ENCODE results near the gene HOXD4.

Gene HOXD4

DNA sequence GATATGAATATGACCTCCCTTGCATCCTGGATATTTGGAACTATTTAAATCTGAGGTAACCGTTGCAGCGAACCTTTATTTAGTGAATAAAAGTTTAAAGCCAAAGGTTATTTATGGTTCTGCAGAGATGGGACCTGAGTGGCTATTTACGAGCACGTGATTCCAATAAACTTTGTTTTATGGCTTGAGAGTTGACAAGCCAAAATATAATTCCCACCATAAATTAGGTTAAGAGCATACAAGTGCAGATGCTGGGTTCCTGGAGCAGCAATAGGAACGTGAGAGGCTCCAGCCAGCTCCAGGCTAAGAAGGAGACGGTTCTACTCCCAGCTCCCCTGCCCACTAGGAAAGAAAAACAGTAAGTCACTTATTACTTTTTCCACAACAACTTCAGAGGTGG, 5.2 kb upstream of the HOXD4 start:
- Histone ChIP-seq H3K27me3 (ENCODE audit: control insufficient read depth, insufficient read depth, low read length) (peaks cover 2% of the 10 kb centered on the region), H3K4me1 (ENCODE audit: control insufficient read depth, insufficient read depth, low read length) (no peaks in the 10 kb centered on the region), H3K9ac (ENCODE audit: low read length) (no peak overlapping the region), H3K27ac (ENCODE audit: low read depth, low read length) (no peak overlapping the region), H3K36me3 (ENCODE audit: control insufficient read depth, insufficient read depth, low read length) (no peaks in the 10 kb centered on the region), H3K4me3 (ENCODE audit: low read length) (no peak overlapping the region)

- H3K27me3 ChIP-seq (ENCODE audit: control insufficient read depth, insufficient read depth, low read length): peaks cover 2% of the 10 kb centered on the region
- no peak overlapping the region for H3K9ac ChIP-seq (ENCODE audit: low read length)
Measured at GRCh38 chr2:176146645-176147044, 4.7 kb upstream of the HOXD4 start.

GRCh38 chr2:176147210-176147799, 4.0 kb upstream of the HOXD4 start:
- Histone ChIP-seq H3K4me3 (ENCODE audit: low read length) (no peak overlapping the region), H3K4me1 (ENCODE audit: control insufficient read depth, insufficient read depth, low read length) (no peaks in the 10 kb centered on the region), H3K27me3 (ENCODE audit: control insufficient read depth, insufficient read depth, low read length) (peaks cover 2% of the 10 kb centered on the region), H3K36me3 (ENCODE audit: control insufficient read depth, insufficient read depth, low read length) (no peaks in the 10 kb centered on the region), H3K27ac (ENCODE audit: low read depth, low read length) (no peak overlapping the region), H3K9ac (ENCODE audit: low read length) (no peak overlapping the region)

More at GRCh38 chr2:176146645-176147044, 4.7 kb upstream of the HOXD4 start:
- H3K36me3 ChIP-seq (ENCODE audit: control insufficient read depth, insufficient read depth, low read length): no peaks in the 10 kb centered on the region
- H3K4me3 ChIP-seq (ENCODE audit: low read length): no peak overlapping the region
- H3K4me1 ChIP-seq (ENCODE audit: control insufficient read depth, insufficient read depth, low read length): no peaks in the 10 kb centered on the region
- no peak overlapping the region for H3K27ac ChIP-seq (ENCODE audit: low read depth, low read length)

DNA sequence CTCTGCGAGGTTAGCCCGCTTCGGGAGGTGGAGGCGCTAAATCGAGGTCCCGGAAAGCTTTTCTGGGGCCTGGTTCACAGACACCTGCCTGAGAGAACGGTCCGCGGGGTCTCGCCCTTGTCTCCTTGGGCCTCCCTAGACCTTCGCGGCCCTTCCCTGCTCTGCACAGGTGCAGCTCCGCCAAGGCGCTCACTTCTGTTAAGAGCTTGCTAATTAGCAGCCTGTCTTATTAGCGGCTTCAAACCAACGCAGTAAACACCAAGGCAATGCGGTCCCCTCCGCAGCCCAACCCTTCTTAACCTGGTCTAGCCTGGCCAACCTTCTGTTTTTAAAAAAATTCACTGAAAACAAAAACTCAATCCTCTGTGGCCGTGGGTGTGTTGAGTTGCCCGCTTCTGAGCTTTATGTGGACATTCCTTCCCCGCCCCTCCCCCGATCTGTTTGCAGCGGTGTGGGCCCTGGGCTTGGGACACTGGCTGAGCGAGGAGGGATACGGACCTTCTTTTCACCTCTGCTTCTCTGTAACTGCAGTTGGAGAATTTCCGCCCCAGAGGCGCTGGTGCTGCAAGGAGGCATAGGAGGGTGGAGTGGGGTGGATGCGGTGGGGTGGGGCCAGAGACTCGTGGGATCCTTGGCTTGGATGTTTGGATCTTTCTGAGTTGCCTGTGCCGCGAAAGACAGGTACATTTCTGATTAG, 3.4 kb upstream of the HOXD4 start:
- H3K27me3 ChIP-seq (ENCODE audit: control insufficient read depth, insufficient read depth, low read length): peaks cover 7% of the 10 kb centered on the region
- peaks cover 3% of the 10 kb centered on the region for H3K36me3 ChIP-seq (ENCODE audit: control insufficient read depth, insufficient read depth, low read length)
- no peak overlapping the region for H3K27ac ChIP-seq (ENCODE audit: low read depth, low read length)
- H3K4me3 ChIP-seq (ENCODE audit: low read length): no peak overlapping the region
- H3K9ac ChIP-seq (ENCODE audit: low read length): no peak overlapping the region
- no peaks in the 10 kb centered on the region for H3K4me1 ChIP-seq (ENCODE audit: control insufficient read depth, insufficient read depth, low read length)

DNA sequence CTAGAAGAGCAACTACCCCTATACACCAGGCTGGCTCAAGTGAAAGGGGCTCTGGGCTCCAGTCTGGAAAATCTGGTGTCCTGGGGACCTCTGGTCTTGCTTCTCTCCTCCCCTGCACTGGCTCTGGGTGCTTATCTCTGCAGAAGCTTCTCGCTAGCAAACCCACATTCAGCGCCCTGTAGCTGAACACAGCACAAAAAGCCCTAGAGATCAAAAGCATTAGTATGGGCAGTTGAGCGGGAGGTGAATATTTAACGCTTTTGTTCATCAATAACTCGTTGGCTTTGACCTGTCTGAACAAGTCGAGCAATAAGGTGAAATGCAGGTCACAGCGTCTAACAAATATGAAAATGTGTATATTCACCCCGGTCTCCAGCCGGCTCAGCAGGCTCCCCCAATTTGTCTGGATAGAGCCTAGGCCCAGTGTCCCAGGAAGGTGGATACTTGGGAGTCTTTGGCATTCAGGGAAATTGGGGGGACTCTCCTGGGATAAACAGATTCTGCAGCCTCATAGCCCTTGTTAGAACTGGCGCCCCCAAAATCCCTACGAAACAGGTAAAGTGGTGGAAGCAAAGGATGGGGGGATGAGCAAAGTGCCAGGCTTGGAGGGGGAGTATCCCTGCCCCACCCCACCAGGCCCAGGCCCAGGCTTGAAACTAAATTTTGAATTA, 2.5 kb upstream of the HOXD4 start:
- no peak overlapping the region for H3K4me3 ChIP-seq (ENCODE audit: low read length)
- peaks cover 3% of the 10 kb centered on the region for H3K36me3 ChIP-seq (ENCODE audit: control insufficient read depth, insufficient read depth, low read length)
- H3K27ac ChIP-seq (ENCODE audit: low read depth, low read length): no peak overlapping the region
- H3K4me1 ChIP-seq (ENCODE audit: control insufficient read depth, insufficient read depth, low read length): no peaks in the 10 kb centered on the region
- H3K27me3 ChIP-seq (ENCODE audit: control insufficient read depth, insufficient read depth, low read length): peaks cover 7% of the 10 kb centered on the region
- H3K9ac ChIP-seq (ENCODE audit: low read length): no peak overlapping the region

- Histone ChIP-seq H3K27ac (ENCODE audit: low read depth, low read length) (no peak overlapping the region), H3K27me3 (ENCODE audit: control insufficient read depth, insufficient read depth, low read length) (peaks cover 7% of the 10 kb centered on the region), H3K4me3 (ENCODE audit: low read length) (no peak overlapping the region), H3K4me1 (ENCODE audit: control insufficient read depth, insufficient read depth, low read length) (no peaks in the 10 kb centered on the region), H3K9ac (ENCODE audit: low read length) (no peak overlapping the region), H3K36me3 (ENCODE audit: control insufficient read depth, insufficient read depth, low read length) (peaks cover 3% of the 10 kb centered on the region)
Measured at GRCh38 chr2:176149481-176149938, 1.8 kb upstream of the HOXD4 start.

DNA sequence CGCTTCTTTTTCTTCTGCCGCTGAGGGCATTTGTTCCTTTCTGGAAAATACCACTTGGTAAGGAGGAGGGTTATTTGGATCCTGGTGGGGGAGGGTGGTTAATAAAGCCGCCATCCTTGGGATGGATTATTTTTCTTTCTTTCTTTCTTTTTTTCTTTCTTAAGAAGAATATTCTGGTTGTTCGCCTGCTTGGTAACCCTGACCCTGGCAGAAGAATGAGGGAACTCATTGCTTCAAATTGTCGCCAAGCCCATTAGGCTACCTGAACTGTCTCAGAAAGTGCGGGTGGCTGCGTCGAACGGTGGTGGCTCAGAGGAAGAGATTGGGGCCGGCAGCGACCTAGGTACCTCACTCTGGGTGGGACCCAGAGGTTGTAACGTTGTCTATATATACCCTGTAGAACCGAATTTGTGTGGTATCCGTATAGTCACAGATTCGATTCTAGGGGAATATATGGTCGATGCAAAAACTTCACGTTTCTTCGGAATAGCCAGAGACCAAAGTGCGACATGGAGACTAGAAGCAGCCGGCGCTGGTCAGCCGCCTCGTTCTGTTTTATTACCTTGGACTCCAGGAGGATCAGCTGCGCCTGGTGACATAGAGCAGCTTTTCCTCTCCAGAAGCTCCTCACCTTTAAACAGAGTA, 1.3 kb upstream of the HOXD4 start:
- peaks cover 7% of the 10 kb centered on the region for H3K27me3 ChIP-seq (ENCODE audit: control insufficient read depth, insufficient read depth, low read length)
- peaks cover 3% of the 10 kb centered on the region for H3K36me3 ChIP-seq (ENCODE audit: control insufficient read depth, insufficient read depth, low read length)
- no peak overlapping the region for H3K4me3 ChIP-seq (ENCODE audit: low read length)
- no peaks in the 10 kb centered on the region for H3K4me1 ChIP-seq (ENCODE audit: control insufficient read depth, insufficient read depth, low read length)
- H3K9ac ChIP-seq (ENCODE audit: low read length): no peak overlapping the region
- no peak overlapping the region for H3K27ac ChIP-seq (ENCODE audit: low read depth, low read length)

- no peak overlapping the region for H3K9ac ChIP-seq (ENCODE audit: low read length)
- H3K36me3 ChIP-seq (ENCODE audit: control insufficient read depth, insufficient read depth, low read length): peaks cover 3% of the 10 kb centered on the region
- H3K4me1 ChIP-seq (ENCODE audit: control insufficient read depth, insufficient read depth, low read length): no peaks in the 10 kb centered on the region
- H3K27ac ChIP-seq (ENCODE audit: low read depth, low read length): no peak overlapping the region
- no peak overlapping the region for H3K4me3 ChIP-seq (ENCODE audit: low read length)
- peaks cover 7% of the 10 kb centered on the region for H3K27me3 ChIP-seq (ENCODE audit: control insufficient read depth, insufficient read depth, low read length)
Measured at GRCh38 chr2:176150584-176151441, 537 bp upstream of the HOXD4 start.

DNA sequence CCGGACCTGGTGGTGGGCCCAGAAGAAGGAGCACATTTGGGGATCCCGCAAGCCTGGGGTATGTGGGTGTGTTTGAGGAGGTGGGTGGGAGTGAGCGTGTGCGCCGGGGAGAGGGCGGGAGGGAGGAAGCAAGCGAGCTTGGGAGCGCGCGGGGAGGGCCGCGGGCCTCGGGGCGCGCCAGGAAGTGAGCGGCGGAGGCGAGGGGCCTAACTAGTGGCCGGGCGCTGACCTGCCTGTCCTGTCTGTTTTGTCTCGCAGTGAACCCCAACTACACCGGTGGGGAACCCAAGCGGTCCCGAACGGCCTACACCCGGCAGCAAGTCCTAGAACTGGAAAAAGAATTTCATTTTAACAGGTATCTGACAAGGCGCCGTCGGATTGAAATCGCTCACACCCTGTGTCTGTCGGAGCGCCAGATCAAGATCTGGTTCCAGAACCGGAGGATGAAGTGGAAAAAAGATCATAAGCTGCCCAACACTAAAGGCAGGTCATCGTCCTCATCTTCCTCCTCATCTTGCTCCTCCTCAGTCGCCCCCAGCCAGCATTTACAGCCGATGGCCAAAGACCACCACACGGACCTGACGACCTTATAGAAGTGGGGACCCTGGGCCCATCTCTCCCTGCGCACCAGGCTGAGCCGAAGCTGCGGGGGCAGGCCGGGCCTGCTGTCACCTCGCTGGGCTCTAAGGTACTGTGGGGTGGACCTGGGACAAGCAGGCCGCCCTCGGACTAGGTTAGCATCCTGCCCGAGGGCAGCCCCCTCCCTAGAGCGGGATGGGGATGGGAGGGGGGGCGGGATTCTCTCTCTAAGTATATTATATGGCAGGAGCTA, 1.2 kb downstream of the HOXD4 start:
- peaks cover 7% of the 10 kb centered on the region for H3K27me3 ChIP-seq (ENCODE audit: control insufficient read depth, insufficient read depth, low read length)
- no peak overlapping the region for H3K27ac ChIP-seq (ENCODE audit: low read depth, low read length)
- peaks cover 3% of the 10 kb centered on the region for H3K36me3 ChIP-seq (ENCODE audit: control insufficient read depth, insufficient read depth, low read length)
- H3K4me3 ChIP-seq (ENCODE audit: low read length): no peak overlapping the region
- no peak overlapping the region for H3K9ac ChIP-seq (ENCODE audit: low read length)
- H3K4me1 ChIP-seq (ENCODE audit: control insufficient read depth, insufficient read depth, low read length): no peaks in the 10 kb centered on the region

GRCh38 chr2:176154576-176155252, 3.4 kb downstream of the HOXD4 start:
- Histone ChIP-seq H3K27ac (ENCODE audit: low read depth, low read length) (no peak overlapping the region), H3K9ac (ENCODE audit: low read length) (no peak overlapping the region), H3K27me3 (ENCODE audit: control insufficient read depth, insufficient read depth, low read length) (peaks cover 20% of the 10 kb centered on the region), H3K4me1 (ENCODE audit: control insufficient read depth, insufficient read depth, low read length) (no peaks in the 10 kb centered on the region), H3K36me3 (ENCODE audit: control insufficient read depth, insufficient read depth, low read length) (peaks cover 3% of the 10 kb centered on the region), H3K4me3 (ENCODE audit: low read length) (no peak overlapping the region)
